Pancreas (tissue), 10 donors: ENCODE results near the gene IL36B. TPM values are rescaled to one million over a fixed set of nuclear protein-coding genes. Genes with fewer than 3 reads are reported as not detected.

Experiments used
- ATAC-seq, 4 donors: fragments of 200-7000 bp; cut with Tn5 transposase; one replicate each; pipeline versions ENCODE4 v1.8.0 to v1.9.1; 2020; ENCODE audit warnings: mild to moderate bottlenecking in 4 of 4, moderate library complexity in 4 of 4
- DNase-seq, 6 donors: peaks; one replicate each; pipeline ENCODE4 v3.0.0-alpha.2; 2020
- FAIRE-seq: peaks from 2 replicates; lab custom pipeline; 2012; peaks lifted over from hg19 to GRCh38; lab: Jason Lieb, UNC
- H3K27ac ChIP-seq, 4 donors: fragments of 200-600 bp; sonication (generic); 1 replicate in 3 of 4; 2 replicates in 1 of 4; pipeline versions ENCODE4 v1.5.0 to v1.8.0; 2020
- H3K27me3 ChIP-seq, 4 donors: fragments of 200-600 bp; one replicate each; pipeline ENCODE4 v1.8.0; 2021
- H3K36me3 ChIP-seq, 3 donors: fragments of 200-600 bp; sonication (generic) in 1 of 3; one replicate each; pipeline versions ENCODE4 v1.5.0 to v1.8.0; 2020 to 2021
- H3K4me1 ChIP-seq, 3 donors: fragments of 200-600 bp; one replicate each; pipeline ENCODE4 v1.8.0; 2021
- H3K4me3 ChIP-seq, 4 donors: fragments of 200-600 bp; sonication (generic) in 2 of 4; one replicate each; pipeline versions ENCODE4 v1.5.0 to v1.8.0; 2020 to 2021
- H3K9me3 ChIP-seq, 4 donors: fragments of 200-600 bp; one replicate each; pipeline ENCODE4 v1.8.0; 2021
- CTCF ChIP-seq, 4 donors: fragments of 200-600 bp; sonication (generic) in 3 of 4; IDR thresholded peaks; one replicate each; pipeline versions ENCODE4 v1.5.0 to v1.8.0; 2021; ENCODE audit warnings: antibody characterized with exemption in 4 of 4
- WGBS, 2 donors: extraction: QIAGEN DNeasy Blood & Tissue Kit; methylation state at CpG; one replicate each; pipeline ENCODE4 v1.1.7; 2013; 5-methylcytosine and 5-hydroxymethylcytosine counted together
- intact Hi-C, 3 donors: fragments of 100-400 bp; cut with DNase I; formaldehyde crosslinking; loops; one replicate each; pipeline versions ENCODE4 v1.11.1 to v1.14.2; 2022
- polyA plus RNA-seq, 2 donors: library from polyadenylated mRNA; stranded (reverse); fragments of 200-250 nt; gene quantifications; one replicate each; pipeline ENCODE4 v1.2.3, GENCODE V29; 2013
- total RNA-seq, 6 donors: library from RNA; stranded (reverse); fragmentation: NEBNext Ultra II Directional in 4 of 6; extraction: Animal tissue kit (Norgen Biotek cat#: 25700) in 4 of 6; gene quantifications; one replicate each; pipeline versions ENCODE4 v1.2.1 to v1.2.4, GENCODE V29; 2021 to 2023
- donor health status: healthy with polysubstance abuse.
- donor health status: DM: no; HTN: no; CAD: no; lungs with moderate emphysema.
- donor health status: DM: no; HTN: no; CAD: no.
- donor health status: control.
- donor health status: control.
- donor health status: Bipolar disorder and iron deficiency.
- donor health status: DM: yes; HTN: yes; CAD: no.
- donor health status: DM: no; HTN: no; CAD: no.
- donor health status: DM: no; HTN: no; CAD: no.
- donor health status: DM: yes; HTN: yes; CAD: no.

Gene IL36B
- total and polyA plus RNA-seq, 8 donors: not detected

GRCh38 chr2:113000436-113000835, 52.2 kb downstream of the IL36B start:
- no peak for ATAC-seq
- FAIRE-seq: no peak

GRCh38 chr2:112997151-112997550, 55.5 kb downstream of the IL36B start:
- no peaks in the 10 kb centered on the region for H3K4me1 ChIP-seq
- H3K9me3 ChIP-seq: no peaks in the 10 kb centered on the region
- H3K4me3 ChIP-seq: no peak overlapping the region
- no peak for DNase-seq
- WGBS, 2 donors: 63 to 79% methylated on average over 1 of the region's 1 CpG
- no peak overlapping the region for H3K27ac ChIP-seq
- no peak for FAIRE-seq
- H3K36me3 ChIP-seq: no peaks in the 10 kb centered on the region
- ATAC-seq: no peak
- intact Hi-C loops: no loop called here
- no peaks in the 10 kb centered on the region for H3K27me3 ChIP-seq
- TF ChIP-seq CTCF (IDR thresholded peaks at IDR 0.05): no peak

More at GRCh38 chr2:113000436-113000835, 52.2 kb downstream of the IL36B start:
- Histone ChIP-seq H3K27ac (no peak overlapping the region), H3K4me1 (no peaks in the 10 kb centered on the region), H3K27me3 (no peaks in the 10 kb centered on the region), H3K36me3 (no peaks in the 10 kb centered on the region), H3K9me3 (no peaks in the 10 kb centered on the region), H3K4me3 (no peak overlapping the region)
- WGBS, 2 donors: 65 to 70% methylated on average over 1 of the region's 1 CpG
- TF ChIP-seq CTCF (IDR thresholded peaks at IDR 0.05): no peak
- intact Hi-C loops: no loop called here
- DNase-seq: no peak

GRCh38 chr2:112996635-112997034, 56.0 kb downstream of the IL36B start:
- ATAC-seq (no peak), DNase-seq (no peak), FAIRE-seq (no peak)
- Histone ChIP-seq H3K4me3 (no peak overlapping the region), H3K27me3 (no peaks in the 10 kb centered on the region), H3K36me3 (no peaks in the 10 kb centered on the region), H3K27ac (no peak overlapping the region), H3K4me1 (no peaks in the 10 kb centered on the region), H3K9me3 (no peaks in the 10 kb centered on the region)
- WGBS, 2 donors: 67 to 75% methylated on average over 6 of the region's 6 CpGs
- intact Hi-C loops: no loop called here
- TF ChIP-seq CTCF (IDR thresholded peaks at IDR 0.05): no peak

- no peaks in the 10 kb centered on the region for H3K36me3 ChIP-seq
- no peaks in the 10 kb centered on the region for H3K4me1 ChIP-seq
- 78 to 89% methylated on average over 14 of the region's 14 CpGs for WGBS, 2 donors
- no peak for ATAC-seq
- H3K27ac ChIP-seq: no peak overlapping the region
- no peak for FAIRE-seq
- H3K9me3 ChIP-seq: no peaks in the 10 kb centered on the region
- no peaks in the 10 kb centered on the region for H3K27me3 ChIP-seq
- TF ChIP-seq CTCF (IDR thresholded peaks at IDR 0.05): no peak
- intact Hi-C loops: no loop called here
- DNase-seq: no peak
- no peak overlapping the region for H3K4me3 ChIP-seq
Measured at GRCh38 chr2:112995346-112995920, 57.2 kb downstream of the IL36B start.

- no peaks in the 10 kb centered on the region for H3K9me3 ChIP-seq
- H3K4me1 ChIP-seq: no peaks in the 10 kb centered on the region
- TF ChIP-seq CTCF (IDR thresholded peaks at IDR 0.05): no peak
- intact Hi-C loops: no loop called here
- H3K4me3 ChIP-seq: no peak overlapping the region
- DNase-seq (no peak), ATAC-seq (no peak), FAIRE-seq (no peak)
- H3K27ac ChIP-seq: no peak overlapping the region
- 83 to 89% methylated on average over 2 of the region's 2 CpGs for WGBS, 2 donors
- no peaks in the 10 kb centered on the region for H3K27me3 ChIP-seq
- H3K36me3 ChIP-seq: no peaks in the 10 kb centered on the region
Measured at GRCh38 chr2:112994648-112995047, 58.0 kb downstream of the IL36B start.
